Sigmoid colon (tissue), 7 donors: Measurements from ENCODE around the gene CKS2. TPM values are rescaled to one million over a fixed set of nuclear protein-coding genes. Genes with fewer than 3 reads are reported as not detected.
"Not testable (repeated sequence)": the region's sequence is repeated elsewhere in the genome, so short reads cannot be mapped to it uniquely, and the experiment has no call there.

ENCODE experiments used
- DNase-seq: peaks from one replicate; pipeline ENCODE4 v3.0.0-alpha.2; 2019
- H3K27ac ChIP-seq, 4 donors: fragments of 200-600 bp; sonication (generic); one replicate each; pipeline ENCODE4 v1.5.1; 2016 to 2019; ENCODE audit warnings: mild to moderate bottlenecking in 1 of 4
- H3K27me3 ChIP-seq, 3 donors: fragments of 200-600 bp; sonication (generic); one replicate each; pipeline ENCODE4 v1.5.1; 2019; ENCODE audit warnings: mild to moderate bottlenecking in 1 of 3
- H3K36me3 ChIP-seq, 4 donors: fragments of 200-600 bp; sonication (generic); one replicate each; pipeline ENCODE4 v1.5.1; 2016 to 2019
- H3K4me1 ChIP-seq, 4 donors: fragments of 200-600 bp; sonication (generic); one replicate each; pipeline ENCODE4 v1.5.1; 2017 to 2019
- H3K4me3 ChIP-seq, 4 donors: fragments of 200-600 bp; sonication (generic); one replicate each; pipeline ENCODE4 v1.5.1; 2017 to 2019; ENCODE audit warnings: mild to moderate bottlenecking in 2 of 4, moderate library complexity in 1 of 4
- H3K9me3 ChIP-seq, 4 donors: fragments of 200-600 bp in 3 of 4; sonication (generic) in 3 of 4; one replicate each; pipeline versions ENCODE4 v1.5.1 to v1.6.1; 2013 to 2019
- CTCF ChIP-seq, 4 experiments: fragments of 450-650 bp in 3 of 4; fragments of 200-600 bp in 1 of 4; IDR thresholded peaks; one replicate each; pipeline ENCODE4 v1.5.1; 2016 to 2019; ENCODE audit warnings: antibody characterized with exemption in 4 of 4, mild to moderate bottlenecking in 3 of 4, moderate library complexity in 2 of 4
- EP300 ChIP-seq, 4 donors: sonication (generic); formaldehyde crosslinking; IDR thresholded peaks; one replicate each; pipeline ENCODE4 v1.6.1; 2017; ENCODE audit warnings: antibody characterized with exemption in 4 of 4
- POLR2A ChIP-seq, 2 donors: fragments of 450-650 bp; IDR thresholded peaks; one replicate each; pipeline ENCODE4 v1.6.1; 2016; ENCODE audit warnings: antibody characterized with exemption in 2 of 2, mild to moderate bottlenecking in 2 of 2, moderate library complexity in 2 of 2
- POLR2AphosphoS5 ChIP-seq, 4 donors: sonication (generic); formaldehyde crosslinking; IDR thresholded peaks; one replicate each; pipeline ENCODE4 v1.6.1; 2017; ENCODE audit warnings: antibody characterized with exemption in 4 of 4
- WGBS, 2 donors: extraction: QIAGEN DNeasy Blood & Tissue Kit; methylation state at CpG; one replicate each; pipeline ENCODE4 v1.1.7; 2013; 5-methylcytosine and 5-hydroxymethylcytosine counted together
- intact Hi-C: fragments of 100-400 bp; cut with DNase I; formaldehyde crosslinking; loops from one replicate; pipeline ENCODE4 v1.15.1; 2023
- polyA plus RNA-seq, 3 donors: library from polyadenylated mRNA; stranded (reverse); fragments of 200-250 nt; gene quantifications; one replicate each; pipeline ENCODE4 v1.2.3, GENCODE V29; 2013
- total RNA-seq, 4 donors: library from RNA; depleted of rRNA; stranded (reverse); fragments of >200 nt; gene quantifications; one replicate each; pipeline ENCODE4 v1.1.0, GENCODE V29; 2016
- donor health status: healthy with polysubstance abuse.
- donor health status: Bipolar disorder and iron deficiency.
- donor health status: healthy.

Gene CKS2
- total and polyA plus RNA-seq, 7 donors, result 4.7 to 151 (median 18.9) TPM

- no peaks in the 10 kb centered on the region for H3K9me3 ChIP-seq
- no peak overlapping the region for H3K27ac ChIP-seq
- no peak for DNase-seq
- H3K4me1 ChIP-seq, result no peaks in the 10 kb centered on the region
- H3K36me3 ChIP-seq, result peaks cover 24 to 100% (median 63%) of the 10 kb centered on the region in 4 donors
- no peaks in the 10 kb centered on the region for H3K27me3 ChIP-seq
- TF ChIP-seq EP300 (IDR thresholded peaks at IDR 0.05), result no peak
- no peak for TF ChIP-seq POLR2AphosphoS5 (IDR thresholded peaks at IDR 0.05)
- H3K4me3 ChIP-seq, result no peak overlapping the region
- intact Hi-C loops, result no loop called here
- WGBS, 2 donors, result 96 to 98% methylated on average over 6 of the region's 6 CpGs
These were observed 31.2 kb downstream of the CKS2 start for GRCh38 chr9:89342213-89342612.

- Histone ChIP-seq H3K27me3 (no peaks in the 10 kb centered on the region), H3K27ac (no peak overlapping the region), H3K36me3 (peaks cover 29 to 100% (median 66%) of the 10 kb centered on the region in 4 donors), H3K4me3 (no peak overlapping the region), H3K4me1 (no peaks in the 10 kb centered on the region), H3K9me3 (no peaks in the 10 kb centered on the region)
- no peak for DNase-seq
- intact Hi-C loops, result no loop called here
- WGBS, 2 donors, result 96 to 100% methylated on average over 1 of the region's 1 CpG
- TF ChIP-seq POLR2AphosphoS5 (IDR thresholded peaks at IDR 0.05) (no peak), EP300 (IDR thresholded peaks at IDR 0.05) (no peak), CTCF (IDR thresholded peaks at IDR 0.05) (no peak), POLR2A (IDR thresholded peaks at IDR 0.05) (no peak)
These were observed 32.0 kb downstream of the CKS2 start for GRCh38 chr9:89342948-89343347.

- H3K27ac ChIP-seq, H3K9me3 ChIP-seq, H3K27me3 ChIP-seq, intact Hi-C loops, H3K4me1 ChIP-seq, DNase-seq, H3K4me3 ChIP-seq: not testable (repeated sequence)
- peaks cover 37 to 100% (median 69%) of the 10 kb centered on the region in 4 donors for H3K36me3 ChIP-seq
- WGBS, 2 donors, result 84 to 93% methylated on average over 7 of the region's 7 CpGs
These were observed 32.8 kb downstream of the CKS2 start for GRCh38 chr9:89343812-89344211.

- Histone ChIP-seq H3K36me3 (peaks cover 33 to 100% (median 73%) of the 10 kb centered on the region in 4 donors), H3K27ac (no peak overlapping the region)
These were observed 34.5 kb downstream of the CKS2 start for GRCh38 chr9:89345476-89345875.

GRCh38 chr9:89346696-89347095 lies 35.7 kb downstream of the CKS2 start:
- Histone ChIP-seq H3K27ac (no peak overlapping the region), H3K4me3 (no peak overlapping the region), H3K9me3 (no peaks in the 10 kb centered on the region), H3K27me3 (no peaks in the 10 kb centered on the region), H3K36me3 (peaks cover 33 to 100% (median 77%) of the 10 kb centered on the region in 4 donors), H3K4me1 (no peaks in the 10 kb centered on the region)
- intact Hi-C loops, result no loop called here
- no peak for TF ChIP-seq POLR2AphosphoS5 (IDR thresholded peaks at IDR 0.05)
- no peak for TF ChIP-seq CTCF (IDR thresholded peaks at IDR 0.05)
- TF ChIP-seq POLR2A (IDR thresholded peaks at IDR 0.05), result no peak
- no peak for TF ChIP-seq EP300 (IDR thresholded peaks at IDR 0.05)
- no peak for DNase-seq
- WGBS, 2 donors, result 90 to 94% methylated on average over 9 of the region's 9 CpGs

More at GRCh38 chr9:89345476-89345875, 34.5 kb downstream of the CKS2 start:
- intact Hi-C loops, result no loop called here
- DNase-seq, result no peak
- no peaks in the 10 kb centered on the region for H3K4me1 ChIP-seq
- no peak overlapping the region for H3K4me3 ChIP-seq
- no peaks in the 10 kb centered on the region for H3K9me3 ChIP-seq
- H3K27me3 ChIP-seq, result no peaks in the 10 kb centered on the region
- WGBS, 2 donors, result 94 to 96% methylated on average over 5 of the region's 5 CpGs
- no peak for TF ChIP-seq EP300 (IDR thresholded peaks at IDR 0.05)
- TF ChIP-seq POLR2A (IDR thresholded peaks at IDR 0.05), result no peak
- TF ChIP-seq POLR2AphosphoS5 (IDR thresholded peaks at IDR 0.05), result no peak
- TF ChIP-seq CTCF (IDR thresholded peaks at IDR 0.05), result no peak

GRCh38 chr9:89347651-89348050 lies 36.7 kb downstream of the CKS2 start:
- Histone ChIP-seq H3K36me3 (peaks cover 36 to 100% (median 73%) of the 10 kb centered on the region in 4 donors), H3K27me3 (no peaks in the 10 kb centered on the region), H3K9me3 (no peaks in the 10 kb centered on the region), H3K4me3 (no peak overlapping the region), H3K27ac (no peak overlapping the region), H3K4me1 (no peaks in the 10 kb centered on the region)
- no peak for TF ChIP-seq POLR2AphosphoS5 (IDR thresholded peaks at IDR 0.05)
- TF ChIP-seq EP300 (IDR thresholded peaks at IDR 0.05), result no peak
- TF ChIP-seq POLR2A (IDR thresholded peaks at IDR 0.05), result no peak
- TF ChIP-seq CTCF (IDR thresholded peaks at IDR 0.05), result no peak
- no peak for DNase-seq
- WGBS, 2 donors, result 95 to 96% methylated on average over 5 of the region's 5 CpGs
- intact Hi-C loops, result no loop called here
